GM21737 (cell line): ENCODE data around the gene FAM13B.
"Not testable (repeated sequence)": the region's sequence is repeated elsewhere in the genome, so short reads cannot be mapped to it uniquely, and the experiment has no call there.

Source experiments
- ATAC-seq: cut with Tn5 transposase; IDR thresholded peaks from one replicate; pipeline ENCODE4 v1.9.1; 2021; ENCODE audit warnings: mild to moderate bottlenecking, moderate library complexity; ENCODE audit not compliant: unreplicated experiment

FAM13B gene

GRCh38 chr5:138032572-138033385 lies at the start of gene FAM13B:
Gene FAM13B, minus strand, starts transcription at chr5:138033079. Its CDS starts 13,968 bp downstream, at chr5:138019111.
- peak; percentile 47 for ATAC-seq

DNA sequence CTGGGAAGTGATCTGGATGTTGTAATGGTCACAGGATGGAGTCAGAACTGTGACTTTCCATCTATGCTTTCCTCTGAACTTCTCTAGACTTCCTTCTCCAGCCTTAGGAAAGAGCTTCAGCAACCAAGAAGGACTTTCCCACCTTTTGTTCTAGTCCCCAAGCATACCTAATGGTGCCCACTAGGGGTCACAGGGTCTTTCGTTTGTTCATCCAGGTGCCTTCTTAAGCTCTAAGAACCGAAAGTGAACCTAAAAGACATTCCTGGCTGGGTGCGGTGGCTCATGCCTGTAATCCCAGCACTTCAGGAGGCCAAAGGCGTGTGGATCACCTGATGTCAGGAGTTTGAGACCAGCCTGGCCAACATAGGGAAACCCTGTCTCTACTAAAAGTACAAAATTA lies 49.2 kb upstream of the FAM13B start:
- no peak for ATAC-seq

DNA sequence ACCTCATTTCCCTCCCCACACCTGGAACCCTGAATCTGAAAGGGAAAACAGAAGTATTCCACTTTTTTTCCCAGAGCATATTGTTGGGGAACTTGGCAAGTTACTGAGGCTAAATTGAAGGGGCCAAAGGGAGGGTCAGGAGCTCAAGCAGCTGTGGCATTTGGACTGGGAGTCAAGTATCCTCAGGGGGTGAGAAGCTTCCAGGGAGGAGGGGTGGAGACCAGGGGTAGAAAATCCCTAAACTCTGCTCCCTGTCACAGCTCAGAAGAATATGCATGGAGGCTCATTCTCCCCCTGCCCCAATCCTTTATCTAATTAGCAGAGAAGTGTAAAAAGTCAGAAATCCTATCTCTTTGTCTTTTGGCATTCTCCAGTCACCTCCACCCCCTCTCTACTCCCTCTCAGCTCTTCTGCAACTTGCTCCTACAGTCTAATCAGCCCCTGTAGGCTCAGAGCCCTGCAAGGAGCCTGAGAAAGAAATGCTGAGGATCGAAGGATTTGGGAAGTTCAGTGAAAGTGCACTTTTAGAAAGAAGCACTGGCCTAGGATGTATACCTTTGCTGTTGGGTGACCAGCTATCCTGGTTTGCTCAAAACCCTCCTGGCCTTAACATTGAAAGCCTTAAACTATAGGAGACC lies 45.2 kb upstream of the FAM13B start:
- no peak for ATAC-seq

DNA sequence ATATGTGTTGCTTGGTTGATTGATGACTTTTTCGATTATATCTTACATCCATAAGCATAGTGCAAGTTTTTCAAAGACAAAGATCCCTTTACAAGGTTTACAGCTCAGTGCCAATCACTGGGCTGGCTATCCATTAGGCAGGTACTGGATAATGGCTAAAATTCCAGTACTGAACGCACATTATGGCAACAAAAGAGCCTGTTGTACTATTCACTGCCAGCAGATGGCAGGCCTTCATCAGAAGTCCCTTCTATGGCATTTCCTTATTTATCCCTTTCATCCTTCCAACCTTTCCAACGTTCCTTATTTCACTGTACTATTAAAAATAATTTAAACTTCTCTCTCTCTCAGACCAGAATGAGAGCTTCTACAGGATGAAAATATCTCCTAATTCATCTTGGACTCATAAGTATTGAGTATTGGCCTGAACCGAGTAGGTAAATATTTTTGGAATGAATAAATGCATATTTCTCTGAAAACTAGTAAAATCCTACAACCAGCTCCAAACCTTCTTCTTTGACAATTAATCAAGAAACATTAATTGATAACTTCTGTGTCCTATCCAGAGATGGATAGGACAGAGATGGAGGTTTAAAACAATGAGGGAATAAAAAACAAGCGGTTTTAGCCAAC lies 44.3 kb upstream of the FAM13B start:
- ATAC-seq: no peak

- ATAC-seq: not testable (repeated sequence)
These were observed 37.1 kb upstream of the FAM13B start for GRCh38 chr5:138070026-138070425.

DNA sequence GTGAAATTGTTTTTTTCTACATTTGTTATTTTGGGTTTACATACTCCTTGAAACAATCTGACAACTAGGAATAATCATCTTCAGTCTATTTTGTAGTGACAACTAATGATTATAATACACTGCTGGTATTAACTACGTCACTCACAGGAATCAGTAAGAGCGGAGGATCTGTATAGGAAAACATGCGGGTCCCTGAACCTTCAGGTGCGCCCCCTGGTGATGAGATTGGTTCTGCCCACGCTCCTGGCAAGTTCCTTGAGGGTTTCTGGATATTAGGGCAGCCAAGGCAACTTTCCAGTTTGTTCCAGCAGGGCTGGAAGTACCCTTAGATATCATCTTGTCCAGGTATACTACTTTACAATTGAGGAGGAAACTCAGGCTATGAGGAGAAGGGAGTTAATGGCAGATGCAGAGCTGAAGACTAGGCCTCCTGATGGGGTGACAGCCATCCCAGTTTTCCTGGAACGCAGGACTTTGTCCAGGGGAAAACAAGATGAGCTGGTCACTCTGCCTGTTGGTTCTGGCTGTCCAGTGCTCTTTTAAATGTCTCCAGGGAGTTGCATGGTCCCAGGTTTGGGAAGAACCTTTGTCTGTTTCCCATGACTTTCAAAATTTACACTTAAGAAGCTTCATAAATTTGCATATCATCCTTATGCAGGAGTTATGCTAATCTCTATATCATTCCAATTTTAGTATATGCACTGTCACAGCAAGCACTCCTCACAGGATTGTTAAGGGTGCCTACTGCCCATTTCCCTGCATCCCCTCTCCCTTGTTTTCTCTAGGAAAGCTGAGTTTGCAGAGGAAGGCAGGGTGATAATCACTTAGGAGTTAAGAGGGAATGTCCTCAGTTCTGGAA lies 36.1 kb upstream of the FAM13B start:
- ATAC-seq: peak; percentile 59

DNA sequence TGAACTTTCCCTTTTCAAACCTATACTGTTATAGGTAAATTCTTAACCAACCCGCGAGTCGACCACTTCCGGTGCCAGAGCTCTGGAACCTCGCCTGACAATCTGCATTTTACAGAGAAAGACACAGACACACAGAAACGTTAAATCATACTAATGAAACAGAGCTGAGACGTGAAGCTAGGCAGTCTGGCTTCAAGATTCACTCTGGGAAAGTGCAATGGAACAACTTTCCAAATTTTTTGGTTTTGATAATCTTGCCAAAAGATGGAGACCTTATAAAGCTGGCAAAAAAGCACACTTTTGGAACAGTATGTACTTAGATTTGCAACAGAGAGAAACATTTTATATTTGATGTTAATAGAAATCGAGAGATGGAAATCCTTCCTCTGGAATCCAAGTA lies 35.1 kb upstream of the FAM13B start:
- ATAC-seq: no peak

GRCh38 chr5:138065102-138065501 lies 32.2 kb upstream of the FAM13B start:
- ATAC-seq: no peak

DNA sequence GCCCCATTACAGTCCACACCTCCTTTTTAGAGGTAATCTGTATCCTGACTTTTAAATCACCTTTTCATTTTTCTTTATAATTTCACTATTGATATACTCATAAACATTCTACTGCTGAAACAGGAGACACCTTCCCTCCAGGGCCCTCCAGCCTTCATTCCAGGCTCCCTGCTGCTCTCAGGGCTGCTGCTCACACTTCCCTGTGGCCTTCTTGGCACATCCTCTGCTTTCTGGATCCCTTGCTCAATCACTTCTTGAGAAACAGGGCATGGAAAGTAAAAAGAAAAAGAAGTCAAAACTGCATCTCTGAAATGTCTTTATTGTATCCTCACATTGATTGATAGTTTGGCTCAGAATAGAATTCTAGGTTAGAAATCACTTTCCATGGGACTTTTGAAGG lies 31.6 kb upstream of the FAM13B start:
- ATAC-seq: no peak

DNA sequence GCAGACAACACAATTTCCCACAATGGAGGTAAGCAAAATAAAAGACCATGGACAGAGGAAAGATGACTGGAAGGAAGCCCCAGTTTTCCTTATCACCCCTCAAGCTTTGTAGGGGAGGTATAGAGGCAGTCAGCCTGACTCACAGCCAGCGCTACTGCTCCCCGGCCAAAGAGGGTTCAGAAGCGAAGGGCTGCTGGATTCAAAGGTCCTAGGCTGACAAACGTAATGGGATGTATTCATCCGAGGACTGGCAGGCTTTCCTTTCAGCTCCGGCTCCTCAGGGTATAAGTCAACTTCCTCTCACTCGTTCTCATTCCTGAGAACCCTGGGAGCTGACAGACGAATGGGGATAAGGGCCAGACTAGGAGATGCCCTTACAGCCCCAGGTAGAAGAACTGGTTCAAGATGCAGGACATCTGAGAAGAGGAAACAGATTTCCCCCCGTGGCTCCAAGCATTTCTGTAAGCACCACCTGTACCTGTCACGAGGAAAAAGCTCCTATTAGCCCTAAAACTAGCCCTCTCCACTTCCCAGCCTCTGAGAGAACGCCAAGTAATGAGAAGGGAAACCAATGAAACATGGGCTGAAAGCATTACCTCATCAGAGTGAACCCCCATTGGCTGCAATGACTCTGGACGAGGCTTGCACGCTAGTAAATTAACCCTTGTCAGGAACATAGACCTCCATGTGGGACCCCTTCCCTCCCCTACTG lies 22.1 kb upstream of the FAM13B start:
- no peak for ATAC-seq

DNA sequence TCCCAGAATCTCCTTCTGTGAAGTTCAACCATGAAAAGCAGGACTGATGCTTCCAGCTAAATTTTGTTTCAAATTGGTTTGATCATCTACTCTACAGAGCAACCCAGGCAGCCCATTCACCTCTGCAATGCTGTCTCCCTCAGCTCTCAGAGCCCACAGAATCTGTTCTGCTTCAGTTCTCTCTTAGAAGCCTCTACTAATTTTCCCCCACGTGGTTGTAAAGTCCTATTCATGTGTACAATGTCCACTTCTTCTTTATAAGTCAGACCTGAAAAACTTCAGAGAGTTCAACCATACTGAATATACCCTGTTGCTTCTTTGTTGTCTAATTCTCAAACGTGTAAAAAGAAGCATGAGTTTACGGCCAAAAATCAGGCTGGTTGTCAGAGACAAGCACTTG lies 21.3 kb upstream of the FAM13B start:
- ATAC-seq: no peak

- no peak for ATAC-seq
These were observed 20.7 kb upstream of the FAM13B start for GRCh38 chr5:138053554-138053953.

GRCh38 chr5:138052718-138053117 lies 19.8 kb upstream of the FAM13B start:
- not testable (repeated sequence) for ATAC-seq

- no peak for ATAC-seq
These were observed 18.8 kb upstream of the FAM13B start for GRCh38 chr5:138051441-138052296.

DNA sequence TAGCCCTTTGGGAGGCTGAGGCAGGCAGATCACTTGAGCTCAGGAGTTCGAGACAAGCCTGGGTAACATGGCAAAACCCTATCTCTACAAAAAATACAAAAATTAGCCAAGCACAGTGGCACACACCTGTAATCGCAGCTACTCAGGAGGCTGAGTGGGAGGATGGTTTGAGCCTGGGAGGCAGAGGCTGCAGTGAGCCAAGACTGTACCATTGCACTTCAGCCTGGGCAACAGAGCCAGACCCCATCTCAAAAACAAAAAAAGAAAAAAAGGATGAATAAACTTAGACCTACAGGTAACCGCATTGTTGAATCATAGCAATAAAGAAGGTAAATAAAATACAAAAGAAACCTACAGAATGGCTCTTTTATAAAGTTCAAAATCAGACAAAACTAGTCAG lies 12.4 kb upstream of the FAM13B start:
- ATAC-seq: not testable (repeated sequence)

DNA sequence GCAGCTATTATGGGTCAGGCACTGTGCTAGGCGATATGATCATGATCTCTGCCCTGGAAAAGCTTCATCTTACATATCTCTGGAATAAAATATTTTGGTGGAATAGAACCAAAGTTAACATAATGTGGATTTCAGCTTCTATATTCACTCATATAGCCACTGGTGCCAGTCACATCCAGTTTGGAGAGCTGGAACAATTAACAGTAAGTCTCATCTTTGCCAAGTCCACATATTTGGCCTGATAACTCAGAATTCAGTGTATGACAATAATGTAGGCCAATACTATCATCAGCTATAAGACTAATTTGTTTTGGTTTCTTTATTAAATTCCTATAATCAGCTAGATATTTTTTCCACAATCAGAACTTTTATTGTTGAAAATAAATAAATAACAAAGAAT lies 5.9 kb upstream of the FAM13B start:
- ATAC-seq: no peak

- ATAC-seq: no peak
These were observed 5.2 kb upstream of the FAM13B start for GRCh38 chr5:138037907-138038633.

DNA sequence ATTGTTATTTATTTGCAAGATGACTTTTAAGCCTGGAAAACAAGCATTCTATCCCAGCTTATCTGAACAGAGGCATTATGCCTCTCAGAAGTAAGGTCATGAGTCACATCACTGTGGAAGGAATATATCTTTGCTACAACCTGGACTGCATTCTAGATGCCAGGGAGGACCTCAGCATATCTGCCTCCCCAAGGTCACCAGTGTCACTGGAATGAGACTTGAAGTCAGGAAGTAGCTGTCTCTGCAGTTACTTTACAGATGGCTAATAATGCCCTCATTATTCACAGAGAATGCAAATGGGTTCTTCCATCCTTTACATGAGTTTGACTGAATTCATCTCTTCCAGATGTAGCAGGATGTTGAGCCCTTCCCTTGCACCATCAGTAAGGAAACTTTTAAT lies 4.4 kb upstream of the FAM13B start:
- no peak for ATAC-seq
